ENCODE data around the gene C3orf70. TPM values are rescaled to one million over a fixed set of nuclear protein-coding genes. Genes with fewer than 3 reads are reported as not detected.

The C3orf70 gene
- polyA plus RNA-seq, 1 experiment: 3.9 TPM

DNA sequence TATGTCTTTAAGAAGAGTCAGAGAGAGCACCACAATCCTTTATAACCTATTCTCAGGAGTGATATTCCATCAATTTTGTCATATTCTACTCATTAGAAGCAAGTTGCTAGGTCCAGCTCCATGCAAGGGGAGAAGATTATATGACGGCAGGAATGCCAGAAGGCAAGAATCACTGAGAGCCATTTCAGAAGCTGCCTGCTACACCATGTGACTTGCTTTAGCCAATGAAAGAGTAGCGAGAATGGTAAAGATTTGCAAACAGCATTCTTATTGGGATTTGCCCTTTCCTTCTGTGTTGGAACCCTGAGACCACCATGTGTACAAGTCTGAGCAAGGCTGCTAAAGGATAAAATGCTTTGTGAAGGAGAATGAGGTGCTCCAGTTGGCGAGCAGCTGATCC is 4.5 kb upstream of the C3orf70 start:
- DNase-seq (ENCODE audit: low read depth): no peak
- POLR2A ChIA-PET: no interaction called here
- H3K36me3 ChIP-seq (ENCODE audit: control insufficient read depth, insufficient read depth, low read length): no peaks in the 10 kb centered on the region
- CTCF ChIA-PET: interaction anchor here (0.6 to 2.1 kb wide), 3 partner anchors 19 to 439 kb away, joined by 3 to 7 read pairs (median 4); no protein-coding TSS in a partner anchor
- H3K4me3 ChIP-seq (ENCODE audit: low read depth, low read length): no peak overlapping the region
- TF ChIP-seq, protein P1, sequence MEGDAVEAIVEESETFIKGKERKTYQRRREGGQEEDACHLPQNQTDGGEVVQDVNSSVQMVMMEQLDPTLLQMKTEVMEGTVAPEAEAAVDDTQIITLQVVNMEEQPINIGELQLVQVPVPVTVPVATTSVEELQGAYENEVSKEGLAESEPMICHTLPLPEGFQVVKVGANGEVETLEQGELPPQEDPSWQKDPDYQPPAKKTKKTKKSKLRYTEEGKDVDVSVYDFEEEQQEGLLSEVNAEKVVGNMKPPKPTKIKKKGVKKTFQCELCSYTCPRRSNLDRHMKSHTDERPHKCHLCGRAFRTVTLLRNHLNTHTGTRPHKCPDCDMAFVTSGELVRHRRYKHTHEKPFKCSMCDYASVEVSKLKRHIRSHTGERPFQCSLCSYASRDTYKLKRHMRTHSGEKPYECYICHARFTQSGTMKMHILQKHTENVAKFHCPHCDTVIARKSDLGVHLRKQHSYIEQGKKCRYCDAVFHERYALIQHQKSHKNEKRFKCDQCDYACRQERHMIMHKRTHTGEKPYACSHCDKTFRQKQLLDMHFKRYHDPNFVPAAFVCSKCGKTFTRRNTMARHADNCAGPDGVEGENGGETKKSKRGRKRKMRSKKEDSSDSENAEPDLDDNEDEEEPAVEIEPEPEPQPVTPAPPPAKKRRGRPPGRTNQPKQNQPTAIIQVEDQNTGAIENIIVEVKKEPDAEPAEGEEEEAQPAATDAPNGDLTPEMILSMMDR (IDR thresholded peaks at IDR 0.05; ENCODE audit: insufficient read depth, low read depth, low read length): no peak
- H3K27me3 ChIP-seq (ENCODE audit: control insufficient read depth, insufficient read depth, low read length): peaks cover 8% of the 10 kb centered on the region; the same call in 1 of the 2 replicates

DNA sequence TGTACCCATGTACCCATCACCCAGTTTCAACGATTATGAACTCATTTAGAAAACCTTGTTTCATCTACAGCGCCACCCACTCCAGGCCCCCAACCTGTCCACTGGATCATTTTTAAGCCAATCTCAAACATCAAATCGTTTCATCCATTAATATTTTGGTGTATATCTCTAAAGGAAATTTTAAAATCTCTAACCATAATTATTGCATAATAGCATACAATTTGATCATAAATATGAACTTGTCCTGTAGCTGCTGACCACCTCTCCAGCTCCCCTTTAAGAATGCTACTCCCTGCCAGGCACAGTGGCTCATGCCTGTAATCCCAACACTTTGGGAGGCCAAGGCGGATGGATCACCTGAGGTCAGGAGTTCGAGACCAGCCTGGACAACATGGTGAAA is 2.8 kb upstream of the C3orf70 start:
- TF ChIP-seq, protein P1 (IDR thresholded peaks at IDR 0.05; ENCODE audit: insufficient read depth, low read depth, low read length): no peak
- no peaks in the 10 kb centered on the region for H3K36me3 ChIP-seq (ENCODE audit: control insufficient read depth, insufficient read depth, low read length)
- H3K27me3 ChIP-seq (ENCODE audit: control insufficient read depth, insufficient read depth, low read length): peaks cover 8% of the 10 kb centered on the region; the same call in 1 of the 2 replicates
- CTCF ChIA-PET: interaction anchor here (1.3 to 2.1 kb wide), 2 partner anchors 20 to 71 kb away, joined by 4 to 7 read pairs; no protein-coding TSS in a partner anchor
- POLR2A ChIA-PET: no interaction called here
- no peak overlapping the region for H3K4me3 ChIP-seq (ENCODE audit: low read depth, low read length)
- no peak for DNase-seq (ENCODE audit: low read depth)

DNA sequence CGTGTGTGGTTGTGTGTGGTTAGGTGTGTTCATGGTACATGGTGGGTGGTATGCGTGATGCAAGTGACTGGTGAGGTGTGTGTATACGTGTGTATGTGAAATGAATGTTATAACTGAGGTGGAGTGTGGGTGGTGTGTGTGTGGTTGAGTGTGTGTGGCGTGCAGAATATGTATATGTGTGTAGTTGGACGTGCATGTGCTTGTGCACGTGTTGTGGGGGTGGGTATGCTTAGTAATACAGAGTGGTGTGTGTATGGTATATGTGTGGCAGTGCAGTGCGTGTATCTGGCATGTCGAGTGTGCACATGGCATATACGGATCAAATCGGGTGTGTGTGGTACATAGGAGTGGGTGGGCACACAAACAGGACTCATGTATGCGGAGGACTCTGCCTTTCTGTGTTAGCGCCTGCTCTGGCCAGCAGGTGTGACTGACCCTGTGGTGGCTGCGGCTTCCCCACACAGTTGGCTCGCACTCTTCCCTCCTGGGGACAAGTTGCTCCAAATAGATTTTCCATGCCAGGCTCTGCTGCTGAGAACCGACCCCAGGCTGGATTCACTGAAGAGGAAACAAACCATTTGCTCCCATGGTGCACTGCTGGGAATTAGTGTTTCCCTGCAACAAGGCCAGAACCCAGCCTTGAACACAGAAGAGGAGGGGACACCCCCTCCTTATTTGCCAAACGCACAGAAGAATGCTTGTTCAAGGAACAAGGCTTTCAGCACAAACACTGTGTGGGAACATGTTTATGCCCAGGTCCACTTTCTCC is 1.2 kb upstream of the C3orf70 start:
- TF ChIP-seq, protein P1 (IDR thresholded peaks at IDR 0.05; ENCODE audit: insufficient read depth, low read depth, low read length): no peak
- no peak for DNase-seq (ENCODE audit: low read depth)
- Histone ChIP-seq H3K27me3 (ENCODE audit: control insufficient read depth, insufficient read depth, low read length) (peaks cover 8% of the 10 kb centered on the region; the same call in 1 of the 2 replicates), H3K4me3 (ENCODE audit: low read depth, low read length) (peak overlapping the region; percentile 78; the same call in 1 of the 2 replicates), H3K36me3 (ENCODE audit: control insufficient read depth, insufficient read depth, low read length) (no peaks in the 10 kb centered on the region)
- CTCF ChIA-PET: interaction anchor here (0.9 kb wide), 1 partner anchor 24 kb away, joined by 3 read pairs; no protein-coding TSS in a partner anchor
- POLR2A ChIA-PET: no interaction called here

DNA sequence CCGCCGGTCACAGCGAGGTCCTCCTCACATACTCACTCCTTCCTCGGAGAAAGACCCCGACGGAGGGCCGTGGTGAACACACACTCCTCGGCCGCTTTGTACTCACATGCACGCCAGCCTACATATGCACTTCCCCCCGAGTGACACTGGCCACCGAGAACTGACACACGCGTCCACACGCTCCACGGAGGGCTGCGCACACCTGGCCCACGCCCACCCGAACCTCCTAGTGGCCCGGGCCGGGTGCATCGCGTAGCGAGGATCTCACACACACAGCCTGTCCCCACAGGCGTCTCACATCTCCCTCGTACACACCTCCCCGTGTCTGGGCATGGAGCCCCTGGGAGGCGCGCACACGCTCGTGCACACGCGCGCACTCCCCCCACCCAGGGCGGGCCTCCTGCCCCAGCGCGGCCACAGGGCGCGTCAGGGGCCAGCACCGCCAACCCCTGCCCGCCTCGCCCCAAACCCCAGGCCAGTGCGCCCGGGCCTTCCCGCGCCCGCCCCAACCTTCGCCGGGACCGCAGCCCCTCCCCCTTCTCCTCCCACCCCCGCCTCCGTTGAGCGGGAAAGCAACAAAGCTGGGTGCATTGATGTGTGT is 411 bp upstream of the C3orf70 start:
- Histone ChIP-seq H3K27me3 (ENCODE audit: control insufficient read depth, insufficient read depth, low read length) (peaks cover 5% of the 10 kb centered on the region; the same call in 1 of the 2 replicates), H3K36me3 (ENCODE audit: control insufficient read depth, insufficient read depth, low read length) (no peaks in the 10 kb centered on the region), H3K4me3 (ENCODE audit: low read depth, low read length) (peak overlapping the region; percentile 78)
- TF ChIP-seq, protein P1 (IDR thresholded peaks at IDR 0.05; ENCODE audit: insufficient read depth, low read depth, low read length): no peak
- ChIA-PET CTCF (no interaction called here), POLR2A (no interaction called here)
- no peak for DNase-seq (ENCODE audit: low read depth)

DNA sequence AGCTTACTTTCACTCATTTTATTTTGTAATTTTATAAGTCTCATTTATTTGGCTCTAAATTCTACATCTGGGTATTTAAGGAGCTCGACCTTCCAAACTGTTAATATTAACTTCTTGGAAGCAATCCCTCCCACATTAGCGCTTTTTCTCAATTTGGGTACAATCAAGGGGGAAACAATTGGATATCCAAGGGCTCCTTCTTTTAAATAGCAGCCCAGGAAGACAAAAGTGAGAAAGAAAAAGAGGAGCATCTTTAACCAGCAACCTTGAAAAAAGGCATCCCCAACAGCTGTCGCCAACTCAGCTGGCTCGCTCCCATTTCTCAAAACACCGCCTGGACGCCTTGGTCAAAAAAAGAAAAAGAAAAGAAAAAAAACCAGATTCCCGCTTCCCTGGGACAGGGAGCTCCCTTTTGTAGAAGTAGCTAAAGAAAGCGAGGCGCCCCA is 873 bp downstream of the C3orf70 start:
- no peak for DNase-seq (ENCODE audit: low read depth)
- POLR2A ChIA-PET: interaction anchor here (0.6 to 1.0 kb wide), 2 partner anchors 21 to 63 kb away, joined by 3 to 4 read pairs; no protein-coding TSS in a partner anchor
- TF ChIP-seq, protein P1 (IDR thresholded peaks at IDR 0.05; ENCODE audit: insufficient read depth, low read depth, low read length): no peak
- Histone ChIP-seq H3K27me3 (ENCODE audit: control insufficient read depth, insufficient read depth, low read length) (peaks cover 5% of the 10 kb centered on the region; the same call in 1 of the 2 replicates), H3K36me3 (ENCODE audit: control insufficient read depth, insufficient read depth, low read length) (no peaks in the 10 kb centered on the region), H3K4me3 (ENCODE audit: low read depth, low read length) (peak overlapping the region; percentile 78)
- CTCF ChIA-PET: interaction anchor here (1.2 kb wide), 1 partner anchor 24 kb away, joined by 3 read pairs; no protein-coding TSS in a partner anchor
